ENCODE data around the gene ADCYAP1R1.
A peak's percentile ranks its signal among the peaks of the same experiment; 100 is the strongest.

The ADCYAP1R1 gene

GRCh38 chr7:31077484-31078362 lies 25.6 kb downstream of the ADCYAP1R1 start:
- H3K27ac ChIP-seq = no peak overlapping the region
- no peaks in the 10 kb centered on the region for H3K9me3 ChIP-seq
- H3K4me3 ChIP-seq = no peak overlapping the region
- no peak for TF ChIP-seq CTCF (IDR thresholded peaks at IDR 0.05)
- peak in 1 of 2 donors; percentile 20 for DNase-seq
- no peaks in the 10 kb centered on the region for H3K4me1 ChIP-seq
- H3K36me3 ChIP-seq = no peaks in the 10 kb centered on the region
- H3K27me3 ChIP-seq = peaks cover 0 to 18% of the 10 kb centered on the region in 2 donors
- intact Hi-C loops (cut with DNase I; ENCODE audit: low total_unique reads) = no loop called here

GRCh38 chr7:31078363-31078990 lies 26.4 kb downstream of the ADCYAP1R1 start:
- intact Hi-C loops (cut with DNase I; ENCODE audit: low total_unique reads) = no loop called here
- Histone ChIP-seq H3K9me3 (no peaks in the 10 kb centered on the region), H3K4me3 (no peak overlapping the region), H3K4me1 (no peaks in the 10 kb centered on the region), H3K27me3 (peaks cover 0 to 20% of the 10 kb centered on the region in 2 donors), H3K36me3 (no peaks in the 10 kb centered on the region), H3K27ac (no peak overlapping the region)
- no peak for DNase-seq
- no peak for TF ChIP-seq CTCF (IDR thresholded peaks at IDR 0.05)

GRCh38 chr7:31079126-31079823 lies 27.2 kb downstream of the ADCYAP1R1 start:
- no peak overlapping the region for H3K4me3 ChIP-seq
- intact Hi-C loops (cut with DNase I; ENCODE audit: low total_unique reads) = no loop called here
- H3K9me3 ChIP-seq = no peaks in the 10 kb centered on the region
- H3K36me3 ChIP-seq = no peaks in the 10 kb centered on the region
- H3K27me3 ChIP-seq = peaks cover 0 to 20% of the 10 kb centered on the region in 2 donors
- H3K27ac ChIP-seq = no peak overlapping the region
- DNase-seq = no peak
- H3K4me1 ChIP-seq = no peaks in the 10 kb centered on the region
- TF ChIP-seq CTCF (IDR thresholded peaks at IDR 0.05) = no peak

- Histone ChIP-seq H3K27ac (no peak overlapping the region), H3K9me3 (no peaks in the 10 kb centered on the region), H3K36me3 (no peaks in the 10 kb centered on the region), H3K27me3 (peaks cover 0 to 20% of the 10 kb centered on the region in 2 donors), H3K4me3 (no peak overlapping the region), H3K4me1 (no peaks in the 10 kb centered on the region)
- intact Hi-C loops (cut with DNase I; ENCODE audit: low total_unique reads) = no loop called here
- TF ChIP-seq CTCF (IDR thresholded peaks at IDR 0.05) = no peak
- no peak for DNase-seq
Observed at GRCh38 chr7:31079824-31080511, 27.9 kb downstream of the ADCYAP1R1 start.

- Histone ChIP-seq H3K4me1 (no peaks in the 10 kb centered on the region), H3K4me3 (no peak overlapping the region), H3K27ac (no peak overlapping the region), H3K27me3 (peaks cover 0 to 20% of the 10 kb centered on the region in 2 donors), H3K9me3 (no peaks in the 10 kb centered on the region), H3K36me3 (no peaks in the 10 kb centered on the region)
- no peak for DNase-seq
- intact Hi-C loops (cut with DNase I; ENCODE audit: low total_unique reads) = no loop called here
- TF ChIP-seq CTCF (IDR thresholded peaks at IDR 0.05) = no peak
Observed at GRCh38 chr7:31080763-31081162, 28.7 kb downstream of the ADCYAP1R1 start.

All from tibial artery (tissue), 4 donors.